ENCODE results near the gene BICD2. TPM values are rescaled to one million over a fixed set of nuclear protein-coding genes. Genes with fewer than 3 reads are reported as not detected.

BICD2 gene
- total and polyA plus RNA-seq, 9 of the 15 experiments (the other 6 are each of a cell fraction or from before 2014, with no cell fraction given), result 3.6 to 23.4 (median 11.8) TPM

DNA sequence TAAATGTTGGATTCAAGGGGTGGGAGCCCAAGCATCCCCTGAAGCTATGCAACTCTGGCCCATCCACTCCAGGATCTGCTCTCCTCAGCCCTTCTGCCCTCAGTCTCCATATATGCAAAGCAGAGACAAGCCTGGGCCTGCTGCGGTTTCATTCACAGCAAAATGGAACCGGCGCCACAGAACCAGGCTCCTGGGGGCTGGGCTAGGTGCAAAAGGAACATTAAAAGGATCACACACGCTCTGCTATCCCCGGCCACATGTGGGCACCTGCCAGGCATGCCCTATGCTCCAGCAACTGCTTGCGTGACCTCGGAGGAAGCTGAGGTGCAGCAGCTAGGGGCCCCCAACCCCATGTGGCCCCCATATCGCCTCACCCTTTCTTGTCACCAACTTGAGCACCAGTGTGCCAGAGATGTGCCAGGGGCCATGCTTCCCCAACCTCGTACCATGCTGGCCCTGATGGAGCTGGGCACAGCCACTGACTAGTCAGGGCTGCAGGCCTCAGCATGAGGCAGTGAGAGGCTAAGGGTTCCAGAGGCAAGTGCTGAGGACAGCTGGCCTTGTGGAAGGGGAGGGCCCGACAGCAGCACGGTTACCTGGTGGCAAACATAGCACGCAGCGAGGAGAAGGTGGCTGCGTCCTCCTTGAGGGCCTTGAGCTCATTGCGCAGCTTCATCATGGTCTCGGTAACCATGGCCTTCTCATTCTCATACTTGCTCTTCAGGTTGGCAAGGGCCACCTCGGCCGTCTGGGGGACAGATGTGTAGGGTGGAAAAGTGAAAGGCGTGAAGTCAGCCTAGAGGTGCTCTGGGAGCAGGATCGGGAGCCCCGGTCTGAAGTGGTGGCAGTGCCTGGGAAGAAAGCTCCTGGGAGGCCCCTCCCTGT, 47.2 kb downstream of the BICD2 start:
- Histone ChIP-seq H3K4me3 (no peak overlapping the region), H3K9me1 (ENCODE audit: control insufficient read depth, insufficient read depth, low read length) (no peaks in the 10 kb centered on the region), H3K4me2 (ENCODE audit: insufficient read depth, low read length) (no peak overlapping the region), H2AFZ (ENCODE audit: low read depth, low read length) (no peak overlapping the region), H3K27me3 (ENCODE audit: control insufficient read depth in 2 of 2, insufficient read depth in 2 of 2, low read length in 2 of 2) (no peaks in the 10 kb centered on the region), H3K4me1 (replicated peaks in 1 of 2; ENCODE audit: control insufficient read depth in 2 of 2, insufficient read depth in 2 of 2, low read length in 2 of 2) (peaks cover 8 to 19% of the 10 kb centered on the region in 2 experiments), H3K79me2 (ENCODE audit: control insufficient read depth, insufficient read depth, low read length) (no peaks in the 10 kb centered on the region; the same call in 2 of the 3 replicates), H3K27ac (ENCODE audit: extremely low read depth, low read depth, low read length) (no peak overlapping the region), H4K20me1 (replicated peaks; ENCODE audit: control insufficient read depth, insufficient read depth, low read length) (peaks cover 19% of the 10 kb centered on the region), H3K9ac (ENCODE audit: insufficient read depth in 1 of 2, low read depth in 2 of 2, low read length in 2 of 2) (0 out of 4 replicates have a peak overlapping the region, but pooled peaks of 1 of the 2 experiments have one; percentile 38), H3K36me3 (ENCODE audit: control insufficient read depth, insufficient read depth, low read length) (peaks cover 98% of the 10 kb centered on the region; the same call in 2 of the 3 replicates), H3K9me3 (replicated peaks; ENCODE audit: control insufficient read depth, insufficient read depth, low read depth, low read length) (no peaks in the 10 kb centered on the region)
- intact Hi-C loops (cut with micrococcal nuclease) (no loop called here), in situ Hi-C loops (cut with MboI) (loop anchor here (10.0 kb wide), 1 partner anchor 67 kb away; no protein-coding TSS in a partner anchor)
- TF ChIP-seq ERF (CRISPR knock-in tag; IDR thresholded peaks at IDR 0.05) (no peak), PHB2 (IDR thresholded peaks at IDR 0.05; ENCODE audit: low read depth) (no peak), ZNF436 (CRISPR knock-in tag; IDR thresholded peaks at IDR 0.05) (no peak), NCOA2 (IDR thresholded peaks at IDR 0.05; ENCODE audit: partially characterized antibody in 2 of 2) (no peak), BRF2 (IDR thresholded peaks at IDR 0.05; ENCODE audit: borderline replicate concordance, insufficient read depth, insufficient read length) (no peak), FOXJ2 (tag; IDR thresholded peaks at IDR 0.05) (no peak), SNRNP70 (optimal IDR thresholded peaks at IDR 0.05; ENCODE audit: low read depth, low read length) (no peak), KAT8 (IDR thresholded peaks at IDR 0.05; ENCODE audit: low read depth) (no peak), ZZZ3 (IDR thresholded peaks at IDR 0.05) (no peak), ZKSCAN3 (CRISPR knock-in tag; IDR thresholded peaks at IDR 0.05) (no peak), ETV6 (IDR thresholded peaks at IDR 0.05; ENCODE audit: borderline replicate concordance in 1 of 2, low read depth in 2 of 2, low read length in 1 of 2) (no peak), ETV6 (CRISPR knock-in tag; IDR thresholded peaks at IDR 0.05; ENCODE audit: borderline replicate concordance) (no peak)
- CTCF ChIA-PET (ENCODE audit: low intra/inter-chr PET ratio), result interaction anchor here (0.7 to 2.9 kb wide), 2 partner anchors 73 to 417 kb away, joined by 3 to 26 read pairs; no protein-coding TSS in a partner anchor
- WGBS (ENCODE audit: insufficient coverage, low coverage, missing lambda C conversion rate), result 90% methylated on average over 18 of the region's 21 CpGs
- ATAC-seq (no peak), FAIRE-seq (no peak), DNase-seq (ENCODE audit: extremely low read depth in 1 of 4, low spot score in 3 of 4) (no peak)
- no TSS peak for BruUV-seq (replicated peaks)
- POLR2A ChIA-PET, result interaction anchor here (0.6 to 0.8 kb wide), 2 partner anchors 13 to 40 kb away, joined by 3 read pairs; no protein-coding TSS in a partner anchor
